ENCODE measurements around the gene ERAL1. TPM values are rescaled to one million over a fixed set of nuclear protein-coding genes. Genes with fewer than 3 reads are reported as not detected.

The ERAL1 gene
- total RNA-seq (30.0 and 42.8 TPM in 2 replicates), polyA plus RNA-seq (56.2 and 77.1 TPM in 2 replicates)

DNA sequence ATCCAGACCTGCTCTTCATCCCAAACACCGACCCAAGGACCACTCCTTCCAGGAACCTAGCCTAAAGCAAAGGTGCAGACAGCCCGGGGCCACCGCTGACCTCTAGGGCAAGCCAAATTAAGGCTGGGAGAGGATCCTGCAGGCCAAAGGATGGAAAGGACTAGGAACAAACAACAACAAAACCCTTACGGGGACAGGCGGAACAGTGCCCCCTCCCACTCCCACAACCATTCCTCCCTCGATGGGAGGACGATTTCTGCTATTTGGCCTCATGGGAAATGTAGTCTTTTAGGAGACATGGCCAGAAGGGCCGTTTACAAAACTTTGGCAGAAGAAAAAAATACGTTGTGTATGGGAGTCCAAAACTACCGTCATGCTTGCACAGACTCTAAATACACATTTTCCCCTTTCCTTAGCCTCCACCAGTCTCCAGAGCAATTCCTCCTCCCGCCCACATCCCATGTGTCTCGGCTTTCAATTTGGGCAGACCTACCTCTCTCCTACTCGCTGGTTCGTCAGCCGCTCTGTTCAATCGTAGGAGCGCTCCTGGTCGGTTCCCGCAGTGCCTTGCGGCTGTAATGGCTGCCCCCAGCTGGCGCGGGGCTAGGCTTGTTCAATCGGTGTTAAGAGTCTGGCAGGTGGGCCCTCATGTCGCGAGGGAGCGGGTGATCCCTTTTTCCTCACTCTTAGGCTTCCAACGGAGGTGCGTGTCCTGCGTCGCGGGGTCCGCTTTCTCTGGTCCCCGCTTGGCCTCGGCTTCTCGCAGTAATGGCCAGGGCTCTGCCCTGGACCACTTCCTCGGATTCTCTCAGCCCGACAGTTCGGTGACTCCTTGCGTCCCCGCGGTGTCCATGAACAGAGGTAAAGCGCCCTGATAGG lies at the start of gene ERAL1:
TSS of gene ERAL1 (plus strand) at position 560 of the 879 bp plus-strand sequence. CDS start at position 579, 19 bp downstream.
- H3K27me3 ChIP-seq, result no peaks in the 10 kb centered on the region
- H3K9me3 ChIP-seq (ENCODE audit: low read depth), result no peaks in the 10 kb centered on the region
- H3K27ac ChIP-seq, result peak within 1 kb of the TSS; percentile 79
- 2% methylated on average over 42 of the region's 42 CpGs for WGBS (ENCODE audit: low lambda C conversion rate, missing lambda C conversion rate)
- peaks cover 13% of the 10 kb centered on the region for H3K79me2 ChIP-seq
- peak; percentile 93 for DNase-seq (ENCODE audit: low spot score)
- H3K9me2 ChIP-seq (replicated peaks; ENCODE audit: insufficient read depth), result no peaks in the 10 kb centered on the region
- H3K4me3 ChIP-seq, result peak within 1 kb of the TSS; percentile 66
- peaks cover 9% of the 10 kb centered on the region for H3K4me1 ChIP-seq (ENCODE audit: insufficient read depth)
- H3K4me2 ChIP-seq, result peak within 1 kb of the TSS; percentile 92
- H2AFZ ChIP-seq, result peak within 1 kb of the TSS; percentile 99
- TF ChIP-seq, protein P1, sequence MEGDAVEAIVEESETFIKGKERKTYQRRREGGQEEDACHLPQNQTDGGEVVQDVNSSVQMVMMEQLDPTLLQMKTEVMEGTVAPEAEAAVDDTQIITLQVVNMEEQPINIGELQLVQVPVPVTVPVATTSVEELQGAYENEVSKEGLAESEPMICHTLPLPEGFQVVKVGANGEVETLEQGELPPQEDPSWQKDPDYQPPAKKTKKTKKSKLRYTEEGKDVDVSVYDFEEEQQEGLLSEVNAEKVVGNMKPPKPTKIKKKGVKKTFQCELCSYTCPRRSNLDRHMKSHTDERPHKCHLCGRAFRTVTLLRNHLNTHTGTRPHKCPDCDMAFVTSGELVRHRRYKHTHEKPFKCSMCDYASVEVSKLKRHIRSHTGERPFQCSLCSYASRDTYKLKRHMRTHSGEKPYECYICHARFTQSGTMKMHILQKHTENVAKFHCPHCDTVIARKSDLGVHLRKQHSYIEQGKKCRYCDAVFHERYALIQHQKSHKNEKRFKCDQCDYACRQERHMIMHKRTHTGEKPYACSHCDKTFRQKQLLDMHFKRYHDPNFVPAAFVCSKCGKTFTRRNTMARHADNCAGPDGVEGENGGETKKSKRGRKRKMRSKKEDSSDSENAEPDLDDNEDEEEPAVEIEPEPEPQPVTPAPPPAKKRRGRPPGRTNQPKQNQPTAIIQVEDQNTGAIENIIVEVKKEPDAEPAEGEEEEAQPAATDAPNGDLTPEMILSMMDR (IDR thresholded peaks at IDR 0.05; ENCODE audit: poor library complexity), result no peak
- TF ChIP-seq EZH2 (IDR thresholded peaks at IDR 0.05; ENCODE audit: borderline replicate concordance) (no peak), EZH2phosphoT487 (IDR thresholded peaks at IDR 0.05; ENCODE audit: low read depth, severe bottlenecking, unreplicated experiment) (no peak)
- no peaks in the 10 kb centered on the region for H4K20me1 ChIP-seq (ENCODE audit: insufficient read depth, poor library complexity, severe bottlenecking)
- H3K36me3 ChIP-seq (replicated peaks; ENCODE audit: insufficient read depth, low read depth), result no peaks in the 10 kb centered on the region

DNA sequence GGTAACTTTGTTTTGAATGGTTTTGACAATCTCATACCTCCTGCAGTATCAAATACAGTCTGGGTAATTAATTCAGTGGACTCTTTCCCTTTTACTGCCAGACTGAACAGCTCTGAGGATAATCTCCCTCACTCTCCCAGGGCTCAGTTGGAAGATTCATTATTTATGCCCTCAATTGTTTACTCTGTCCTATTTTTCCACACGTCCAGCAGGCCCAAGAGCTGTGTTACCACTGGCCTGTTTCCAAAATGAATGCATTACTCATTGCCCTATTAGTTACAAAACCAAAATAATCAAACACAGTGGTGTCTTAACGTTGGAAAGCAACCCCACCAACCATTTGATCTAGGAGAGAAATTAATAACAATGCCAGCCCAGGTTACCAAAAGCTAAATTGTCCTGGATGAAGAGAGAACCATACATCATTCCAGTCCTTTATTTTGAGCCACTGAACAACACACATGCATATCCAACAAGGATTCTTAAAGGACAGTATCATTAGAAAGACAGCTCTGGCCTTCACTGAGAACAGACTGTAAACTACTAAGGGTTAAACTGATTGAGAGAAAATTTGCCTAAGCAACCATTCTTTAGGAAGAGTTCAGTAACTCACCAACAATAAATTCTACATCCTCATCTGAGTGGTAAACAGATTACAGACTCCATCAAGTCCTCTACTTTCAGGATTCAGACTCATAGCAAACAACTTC lies 46.7 kb upstream of the ERAL1 start:
- Histone ChIP-seq H3K4me2 (peak overlapping the region; percentile 47), H3K4me3 (no peak overlapping the region), H3K27ac (peak overlapping the region; percentile 91), H3K9me3 (ENCODE audit: low read depth) (no peaks in the 10 kb centered on the region), H3K9me2 (replicated peaks; ENCODE audit: insufficient read depth) (no peaks in the 10 kb centered on the region), H3K79me2 (peaks cover 68% of the 10 kb centered on the region), H3K4me1 (ENCODE audit: insufficient read depth) (peaks cover 45% of the 10 kb centered on the region), H3K36me3 (replicated peaks; ENCODE audit: insufficient read depth, low read depth) (no peaks in the 10 kb centered on the region), H3K27me3 (no peaks in the 10 kb centered on the region), H4K20me1 (ENCODE audit: insufficient read depth, poor library complexity, severe bottlenecking) (no peaks in the 10 kb centered on the region), H2AFZ (no peak overlapping the region)
- DNase-seq (ENCODE audit: low spot score), result peak; percentile 38
- 12% methylated on average over 2 of the region's 2 CpGs for WGBS (ENCODE audit: low lambda C conversion rate, missing lambda C conversion rate)
- no peak for TF ChIP-seq EZH2phosphoT487 (IDR thresholded peaks at IDR 0.05; ENCODE audit: low read depth, severe bottlenecking, unreplicated experiment)
- TF ChIP-seq EZH2 (IDR thresholded peaks at IDR 0.05; ENCODE audit: borderline replicate concordance), result no peak
- TF ChIP-seq, protein P1 (IDR thresholded peaks at IDR 0.05; ENCODE audit: poor library complexity), result no peak

DNA sequence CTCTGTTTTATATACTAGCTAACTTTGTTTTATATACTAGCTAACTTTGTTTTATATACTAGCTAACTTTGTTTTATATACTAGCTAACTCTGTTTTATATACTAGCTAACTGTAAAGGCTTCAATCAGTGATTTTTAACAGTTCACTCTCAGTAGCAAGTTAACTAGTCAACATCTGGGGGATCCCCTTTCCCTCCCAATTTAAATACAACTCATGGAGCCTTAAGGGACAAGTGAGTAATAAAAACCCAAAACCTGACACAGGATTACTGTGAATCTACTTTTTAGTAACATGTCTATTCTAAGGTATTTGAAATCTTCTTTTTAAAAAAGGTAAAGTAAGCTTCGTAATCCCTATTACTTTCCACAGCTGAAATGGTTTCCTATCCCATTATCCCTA lies 44.4 kb upstream of the ERAL1 start:
- no peak for DNase-seq (ENCODE audit: low spot score)
- H3K79me2 ChIP-seq, result peaks cover 68% of the 10 kb centered on the region
- peak overlapping the region; percentile 75 for H3K4me2 ChIP-seq
- H2AFZ ChIP-seq, result no peak overlapping the region
- no peaks in the 10 kb centered on the region for H3K36me3 ChIP-seq (replicated peaks; ENCODE audit: insufficient read depth, low read depth)
- peaks cover 45% of the 10 kb centered on the region for H3K4me1 ChIP-seq (ENCODE audit: insufficient read depth)
- no peaks in the 10 kb centered on the region for H3K9me3 ChIP-seq (ENCODE audit: low read depth)
- no peak overlapping the region for H3K4me3 ChIP-seq
- peak overlapping the region; percentile 91 for H3K27ac ChIP-seq
- H3K27me3 ChIP-seq, result no peaks in the 10 kb centered on the region
- no peaks in the 10 kb centered on the region for H3K9me2 ChIP-seq (replicated peaks; ENCODE audit: insufficient read depth)
- TF ChIP-seq EZH2 (IDR thresholded peaks at IDR 0.05; ENCODE audit: borderline replicate concordance), result no peak
- no peak for TF ChIP-seq EZH2phosphoT487 (IDR thresholded peaks at IDR 0.05; ENCODE audit: low read depth, severe bottlenecking, unreplicated experiment)
- TF ChIP-seq, protein P1 (IDR thresholded peaks at IDR 0.05; ENCODE audit: poor library complexity), result no peak
- 98% methylated on average over 1 of the region's 1 CpG for WGBS (ENCODE audit: low lambda C conversion rate, missing lambda C conversion rate)
- no peaks in the 10 kb centered on the region for H4K20me1 ChIP-seq (ENCODE audit: insufficient read depth, poor library complexity, severe bottlenecking)

Data from hepatocyte (in vitro differentiated cells).